ENCODE measurements around the gene CNGA4.

Gene CNGA4

GRCh38 chr11:6204706-6205105 is 34.2 kb upstream of the CNGA4 start:
- H3K9me3 ChIP-seq, result no peaks in the 10 kb centered on the region
- H3K36me3 ChIP-seq, result peaks cover 22% of the 10 kb centered on the region
- peaks cover 79 to 81% of the 10 kb centered on the region in 2 experiments for H3K4me1 ChIP-seq (ENCODE audit: control insufficient read depth in 1 of 2, insufficient read depth in 1 of 2, low read depth in 1 of 2, low read length in 1 of 2)
- no peak for TF ChIP-seq CTCF (IDR thresholded peaks at IDR 0.05)
- no peaks in the 10 kb centered on the region for H3K27me3 ChIP-seq
- H3K4me3 ChIP-seq (ENCODE audit: low read depth in 1 of 2, low read length in 1 of 2), result peak overlapping the region; percentile 10 to 16
- H3K27ac ChIP-seq, result peak overlapping the region; percentile 94

GRCh38 chr11:6205366-6205765 is 33.5 kb upstream of the CNGA4 start, which contains the start of gene C11orf42:
Gene C11orf42, plus strand, starts transcription at chr11:6205557. Its CDS starts 59 bp downstream, at chr11:6205616.
- H3K4me1 ChIP-seq (ENCODE audit: control insufficient read depth in 1 of 2, insufficient read depth in 1 of 2, low read depth in 1 of 2, low read length in 1 of 2), result peaks cover 73 to 75% of the 10 kb centered on the region in 2 experiments
- H3K36me3 ChIP-seq, result peaks cover 29% of the 10 kb centered on the region
- peak within 1 kb of the TSS; percentile 10 to 16 for H3K4me3 ChIP-seq (ENCODE audit: low read depth in 1 of 2, low read length in 1 of 2)
- no peaks in the 10 kb centered on the region for H3K9me3 ChIP-seq
- H3K27me3 ChIP-seq, result no peaks in the 10 kb centered on the region
- H3K27ac ChIP-seq, result peak within 1 kb of the TSS; percentile 94
- no peak for TF ChIP-seq CTCF (IDR thresholded peaks at IDR 0.05)

- Histone ChIP-seq H3K36me3 (peaks cover 41% of the 10 kb centered on the region), H3K27ac (peak overlapping the region; percentile 94), H3K27me3 (no peaks in the 10 kb centered on the region), H3K4me1 (ENCODE audit: control insufficient read depth in 1 of 2, insufficient read depth in 1 of 2, low read depth in 1 of 2, low read length in 1 of 2) (peaks cover 60 to 64% of the 10 kb centered on the region in 2 experiments), H3K9me3 (no peaks in the 10 kb centered on the region), H3K4me3 (ENCODE audit: low read depth in 1 of 2, low read length in 1 of 2) (no peak overlapping the region)
- no peak for TF ChIP-seq CTCF (IDR thresholded peaks at IDR 0.05)
Measured at GRCh38 chr11:6206456-6207180, 32.3 kb upstream of the CNGA4 start.

GRCh38 chr11:6209801-6210200 is 29.1 kb upstream of the CNGA4 start:
- Histone ChIP-seq H3K4me3 (ENCODE audit: low read depth in 1 of 2, low read length in 1 of 2) (no peak overlapping the region), H3K27me3 (no peaks in the 10 kb centered on the region), H3K36me3 (peaks cover 70% of the 10 kb centered on the region)

GRCh38 chr11:6210274-6210955 is 28.5 kb upstream of the CNGA4 start:
- H3K9me3 ChIP-seq, result no peaks in the 10 kb centered on the region
- H3K4me3 ChIP-seq (ENCODE audit: low read depth in 1 of 2, low read length in 1 of 2), result no peak overlapping the region
- no peaks in the 10 kb centered on the region for H3K27me3 ChIP-seq
- peaks cover 37 to 44% of the 10 kb centered on the region in 2 experiments for H3K4me1 ChIP-seq (ENCODE audit: control insufficient read depth in 1 of 2, insufficient read depth in 1 of 2, low read depth in 1 of 2, low read length in 1 of 2)
- H3K36me3 ChIP-seq, result peaks cover 76% of the 10 kb centered on the region
- peak overlapping the region; percentile 49 for H3K27ac ChIP-seq
- no peak for TF ChIP-seq CTCF (IDR thresholded peaks at IDR 0.05)

More at GRCh38 chr11:6209801-6210200, 29.1 kb upstream of the CNGA4 start:
- Histone ChIP-seq H3K9me3 (no peaks in the 10 kb centered on the region), H3K4me1 (ENCODE audit: control insufficient read depth in 1 of 2, insufficient read depth in 1 of 2, low read depth in 1 of 2, low read length in 1 of 2) (peaks cover 43 to 50% of the 10 kb centered on the region in 2 experiments), H3K27ac (peak overlapping the region; percentile 49)
- TF ChIP-seq CTCF (IDR thresholded peaks at IDR 0.05), result no peak

Data from neutrophil (primary cell).